Nephron progenitor cell (in vitro differentiated cells): ENCODE data around the gene WDR18.

Source experiments
- DNase-seq: peaks from one replicate; pipeline ENCODE4 v3.0.0; 2021
- H3K27ac Mint-ChIP-seq: 2 replicates; pipeline ENCODE4 v1.8.0; 2021; ENCODE audit warnings: mild to moderate bottlenecking, moderate library complexity, mixed read lengths
- H3K27me3 Mint-ChIP-seq: 2 replicates; pipeline ENCODE4 v1.8.0; 2021; ENCODE audit warnings: mild to moderate bottlenecking, low read depth, mixed read lengths; ENCODE audit not compliant: poor library complexity
- H3K36me3 Mint-ChIP-seq: 2 replicates; pipeline ENCODE4 v1.8.0; 2021; ENCODE audit warnings: low read depth, mixed read lengths
- H3K4me1 Mint-ChIP-seq: 2 replicates; pipeline ENCODE4 v1.8.0; 2021; ENCODE audit warnings: mixed read lengths
- H3K4me3 Mint-ChIP-seq: 2 replicates; pipeline ENCODE4 v1.8.0; 2021; ENCODE audit warnings: mild to moderate bottlenecking, moderate library complexity, mixed read lengths
- H3K9me3 Mint-ChIP-seq: 2 replicates; pipeline ENCODE4 v1.8.0; 2021; ENCODE audit warnings: mild to moderate bottlenecking, moderate library complexity, mixed read lengths
- CTCF ChIP-seq: fragments of 200-600 bp; sonication (generic); IDR thresholded peaks from 2 replicates; pipeline ENCODE4 v1.5.0; 2021; ENCODE audit warnings: antibody characterized with exemption

WDR18 gene

GRCh38 chr19:1009041-1009980, 25.2 kb downstream of the WDR18 start:
- Mint-ChIP-seq H3K4me3 (no peak overlapping the region), H3K9me3 (no peaks in the 10 kb centered on the region), H3K4me1 (no peaks in the 10 kb centered on the region), H3K27me3 (no peaks in the 10 kb centered on the region), H3K36me3 (peaks cover 8% of the 10 kb centered on the region), H3K27ac (no peak overlapping the region)
- DNase-seq = no peak
- no peak for TF ChIP-seq CTCF

GRCh38 chr19:1009981-1010538, 25.9 kb downstream of the WDR18 start:
- no peaks in the 10 kb centered on the region for H3K4me1 Mint-ChIP-seq
- H3K4me3 Mint-ChIP-seq = no peak overlapping the region
- H3K27ac Mint-ChIP-seq = peak overlapping the region; percentile 54
- no peaks in the 10 kb centered on the region for H3K9me3 Mint-ChIP-seq
- no peaks in the 10 kb centered on the region for H3K27me3 Mint-ChIP-seq
- peaks cover 8% of the 10 kb centered on the region for H3K36me3 Mint-ChIP-seq
- no peak for TF ChIP-seq CTCF
- no peak for DNase-seq

- no peak for TF ChIP-seq CTCF
- peaks cover 4% of the 10 kb centered on the region for H3K4me1 Mint-ChIP-seq
- DNase-seq = no peak
Measured at GRCh38 chr19:1010586-1011510, 26.7 kb downstream of the WDR18 start.

GRCh38 chr19:1011831-1012333, 27.7 kb downstream of the WDR18 start:
- Mint-ChIP-seq H3K9me3 (no peaks in the 10 kb centered on the region), H3K27me3 (no peaks in the 10 kb centered on the region), H3K4me1 (peaks cover 14% of the 10 kb centered on the region), H3K27ac (no peak overlapping the region), H3K36me3 (peaks cover 3% of the 10 kb centered on the region), H3K4me3 (no peak overlapping the region)
- TF ChIP-seq CTCF = no peak
- no peak for DNase-seq

More at GRCh38 chr19:1010586-1011510, 26.7 kb downstream of the WDR18 start:
- Mint-ChIP-seq H3K27me3 (no peaks in the 10 kb centered on the region), H3K4me3 (no peak overlapping the region), H3K27ac (no peak overlapping the region), H3K9me3 (no peaks in the 10 kb centered on the region), H3K36me3 (peaks cover 8% of the 10 kb centered on the region)

GRCh38 chr19:1012334-1012733, 28.2 kb downstream of the WDR18 start:
- DNase-seq = no peak
- Mint-ChIP-seq H3K27ac (no peak overlapping the region), H3K9me3 (no peaks in the 10 kb centered on the region), H3K4me1 (peaks cover 19% of the 10 kb centered on the region), H3K36me3 (no peaks in the 10 kb centered on the region), H3K27me3 (no peaks in the 10 kb centered on the region), H3K4me3 (no peak overlapping the region)
- TF ChIP-seq CTCF = no peak
